HEK293 (cell line): Measurements from ENCODE around the gene BTF3L4.
A peak's percentile ranks its signal among the peaks of the same experiment; 100 is the strongest.

Experiments used
- ATF2 ChIP-seq: fragments of 450-650 bp; formaldehyde crosslinking; IDR thresholded peaks from 2 replicates; pipeline ENCODE4 v1.5.1; 2016; ENCODE audit warnings: missing biosample characterization, missing genetic modification characterization, low read depth
- GLIS2 ChIP-seq: fragments of 450-650 bp; formaldehyde crosslinking; IDR thresholded peaks from 2 replicates; pipeline ENCODE4 v1.5.1; 2016; ENCODE audit warnings: missing biosample characterization, missing genetic modification characterization
- HOXA7 ChIP-seq: sonication (generic); formaldehyde crosslinking; IDR thresholded peaks from 2 replicates; pipeline ENCODE4 v1.8.1; 2022; ENCODE audit warnings: missing genetic modification reagents, borderline replicate concordance
- HOXC10 ChIP-seq: sonication (generic); formaldehyde crosslinking; IDR thresholded peaks from 2 replicates; pipeline ENCODE4 v1.8.1; 2023; ENCODE audit warnings: mild to moderate bottlenecking, missing genetic modification reagents
- IKZF3 ChIP-seq: fragments of 450-650 bp; IDR thresholded peaks from 2 replicates; pipeline ENCODE4 v1.5.0; 2018; ENCODE audit warnings: missing biosample characterization, mild to moderate bottlenecking, missing genetic modification characterization, moderate library complexity
- KLF1 ChIP-seq: fragments of 450-650 bp; formaldehyde crosslinking; IDR thresholded peaks from 2 replicates; pipeline ENCODE4 v1.5.1; 2016; ENCODE audit warnings: missing biosample characterization, missing genetic modification characterization
- KLF16 ChIP-seq: fragments of 450-650 bp; formaldehyde crosslinking; IDR thresholded peaks from 2 replicates; pipeline ENCODE4 v1.5.1; 2017; ENCODE audit warnings: missing biosample characterization, missing genetic modification characterization
- KLF8 ChIP-seq: fragments of 450-650 bp; formaldehyde crosslinking; IDR thresholded peaks from 2 replicates; pipeline ENCODE4 v1.5.1; 2016; ENCODE audit warnings: missing biosample characterization, missing genetic modification characterization
- MEIS1 ChIP-seq: sonication (generic); formaldehyde crosslinking; IDR thresholded peaks from 2 replicates; pipeline ENCODE4 v1.8.1; 2022; ENCODE audit warnings: missing genetic modification reagents, mild to moderate bottlenecking, borderline replicate concordance
- OVOL3 ChIP-seq: fragments of 450-650 bp; formaldehyde crosslinking; IDR thresholded peaks from 2 replicates; pipeline ENCODE4 v1.5.1; 2016; ENCODE audit warnings: missing biosample characterization, missing genetic modification characterization
- PRDM4 ChIP-seq: fragments of 450-650 bp; formaldehyde crosslinking; IDR thresholded peaks from 2 replicates; pipeline ENCODE4 v1.5.1; 2017; ENCODE audit warnings: missing biosample characterization, missing genetic modification characterization
- WT1 ChIP-seq: fragments of 450-650 bp; formaldehyde crosslinking; IDR thresholded peaks from 2 replicates; pipeline ENCODE4 v1.5.1; 2016; ENCODE audit warnings: missing biosample characterization, missing genetic modification characterization
- ZBTB44 ChIP-seq: fragments of 450-650 bp; IDR thresholded peaks from 2 replicates; pipeline ENCODE4 v1.5.1; 2018; ENCODE audit warnings: missing biosample characterization, mild to moderate bottlenecking, missing genetic modification characterization
- ZBTB48 ChIP-seq: fragments of 450-650 bp; formaldehyde crosslinking; IDR thresholded peaks from 2 replicates; pipeline ENCODE4 v1.5.1; 2016; ENCODE audit warnings: missing biosample characterization, missing genetic modification characterization
- ZBTB7A ChIP-seq: fragments of 450-650 bp; formaldehyde crosslinking; IDR thresholded peaks from 2 replicates; pipeline ENCODE4 v1.5.1; 2016; ENCODE audit warnings: low read depth, missing biosample characterization, missing genetic modification characterization
- ZFP37 ChIP-seq: fragments of 450-650 bp; formaldehyde crosslinking; IDR thresholded peaks from 2 replicates; pipeline ENCODE4 v1.5.1; 2016; ENCODE audit warnings: missing biosample characterization, missing genetic modification characterization
- ZFP69B ChIP-seq: fragments of 450-650 bp; formaldehyde crosslinking; IDR thresholded peaks from 2 replicates; pipeline ENCODE4 v1.5.1; 2016; ENCODE audit warnings: missing biosample characterization, missing genetic modification characterization
- ZNF138 ChIP-seq: fragments of 450-650 bp; formaldehyde crosslinking; IDR thresholded peaks from 2 replicates; pipeline ENCODE4 v1.5.1; 2016; ENCODE audit warnings: missing biosample characterization, missing genetic modification characterization, borderline replicate concordance
- ZNF146 ChIP-seq: fragments of 450-650 bp; formaldehyde crosslinking; IDR thresholded peaks from 2 replicates; pipeline ENCODE4 v1.5.1; 2016; ENCODE audit warnings: missing biosample characterization, missing genetic modification characterization
- ZNF148 ChIP-seq: fragments of 450-650 bp; formaldehyde crosslinking; IDR thresholded peaks from 2 replicates; pipeline ENCODE4 v1.5.0; 2017; ENCODE audit warnings: missing biosample characterization, missing genetic modification characterization, borderline replicate concordance
- ZNF155 ChIP-seq: fragments of 450-650 bp; formaldehyde crosslinking; IDR thresholded peaks from 2 replicates; pipeline ENCODE4 v1.5.1; 2016; ENCODE audit warnings: missing biosample characterization, missing genetic modification characterization
- ZNF184 ChIP-seq: fragments of 450-650 bp; IDR thresholded peaks from 2 replicates; pipeline ENCODE4 v1.5.1; 2018; ENCODE audit warnings: missing biosample characterization, mild to moderate bottlenecking, missing genetic modification characterization
- ZNF211 ChIP-seq: fragments of 450-650 bp; formaldehyde crosslinking; IDR thresholded peaks from 2 replicates; pipeline ENCODE4 v1.5.1; 2016; ENCODE audit warnings: low read depth, missing biosample characterization, missing genetic modification characterization
- ZNF394 ChIP-seq: fragments of 450-650 bp; formaldehyde crosslinking; IDR thresholded peaks from 2 replicates; pipeline ENCODE4 v1.5.1; 2016; ENCODE audit warnings: missing biosample characterization, missing genetic modification characterization, mild to moderate bottlenecking, moderate library complexity, borderline replicate concordance
- ZNF423 ChIP-seq: fragments of 450-650 bp; formaldehyde crosslinking; IDR thresholded peaks from 2 replicates; pipeline ENCODE4 v1.5.1; 2016; ENCODE audit warnings: missing biosample characterization, missing genetic modification characterization
- ZNF510 ChIP-seq: fragments of 450-650 bp; formaldehyde crosslinking; IDR thresholded peaks from 2 replicates; pipeline ENCODE4 v1.5.1; 2018; ENCODE audit warnings: mild to moderate bottlenecking, missing genetic modification characterization, missing biosample characterization; ENCODE audit not compliant: insufficient replicate concordance
- ZNF513 ChIP-seq: fragments of 450-650 bp; IDR thresholded peaks from 2 replicates; pipeline ENCODE4 v1.5.1; 2018; ENCODE audit warnings: missing biosample characterization, missing genetic modification characterization
- ZNF560 ChIP-seq: fragments of 450-650 bp; formaldehyde crosslinking; IDR thresholded peaks from 2 replicates; pipeline ENCODE4 v1.5.1; 2017; ENCODE audit warnings: missing biosample characterization, missing genetic modification characterization, borderline replicate concordance
- ZNF610 ChIP-seq: fragments of 450-650 bp; formaldehyde crosslinking; IDR thresholded peaks from 2 replicates; pipeline ENCODE4 v1.5.1; 2016; ENCODE audit warnings: missing biosample characterization, missing genetic modification characterization, borderline replicate concordance
- ZNF791 ChIP-seq: fragments of 450-650 bp; formaldehyde crosslinking; IDR thresholded peaks from 2 replicates; pipeline ENCODE4 v1.5.1; 2016; ENCODE audit warnings: missing biosample characterization, missing genetic modification characterization
- ZSCAN30 ChIP-seq: fragments of 450-650 bp; IDR thresholded peaks from 2 replicates; pipeline ENCODE4 v1.5.1; 2018; ENCODE audit warnings: missing biosample characterization, mild to moderate bottlenecking, missing genetic modification characterization, moderate library complexity

The BTF3L4 gene

GRCh38 chr1:52055066-52055865 is 829 bp upstream of the BTF3L4 start, which contains the start of gene TXNDC12 (continued):
- TF ChIP-seq PRDM4 (peak; percentile 22; the same call in 1 of the 2 replicates), HOXC10 (CRISPR knock-in tag) (no peak), MEIS1 (CRISPR knock-in tag) (no peak), ZNF184 (tag by site-specific recombination) (no peak), ZNF513 (tag by site-specific recombination) (0 out of 2 replicates have a peak, but pooled peaks have one; percentile 44), ZNF423 (no peak), ZNF791 (no peak), ZFP69B (tag by site-specific recombination) (no peak; the same call in 1 of the 2 replicates), HOXA7 (CRISPR knock-in tag) (no peak), ZNF155 (tag by site-specific recombination) (no peak), ZNF146 (tag by site-specific recombination) (no peak), ZFP37 (tag by site-specific recombination) (peak; percentile 66; the same call in 1 of the 2 replicates), ZNF510 (tag by site-specific recombination) (no peak), ATF2 (tag by site-specific recombination) (peak; percentile 47), ZNF211 (no peak), ZBTB48 (tag by site-specific recombination) (no peak), ZNF394 (tag by site-specific recombination) (peak; percentile 72; the same call in 1 of the 2 replicates), KLF1 (tag by site-specific recombination) (peak; percentile 43), ZNF560 (no peak), ZBTB7A (tag by site-specific recombination) (no peak), GLIS2 (tag by site-specific recombination) (peak; percentile 71), KLF16 (tag by site-specific recombination) (peak; percentile 74), ZSCAN30 (tag by site-specific recombination) (peak; percentile 47; the same call in 1 of the 2 replicates), ZNF148 (tag by site-specific recombination) (no peak), ZBTB44 (peak; percentile 60; the same call in 1 of the 2 replicates), OVOL3 (no peak), WT1 (no peak), ZNF138 (no peak), ZNF610 (tag by site-specific recombination) (peak; percentile 96), KLF8 (tag by site-specific recombination) (peak; percentile 66; the same call in 1 of the 2 replicates), IKZF3 (peak; percentile 88)
